Ascending aorta (tissue), 2 donors: Measurements from ENCODE around the gene PLEKHF1. TPM values are rescaled to one million over a fixed set of nuclear protein-coding genes. Genes with fewer than 3 reads are reported as not detected.

Experiments
- DNase-seq, 2 donors: peaks; one replicate each; pipeline ENCODE4 v3.0.0-alpha.2; 2019; ENCODE audit warnings: low spot score in 2 of 2
- H3K27ac ChIP-seq, 2 donors: fragments of 200-600 bp; sonication (generic); one replicate each; pipeline ENCODE4 v1.5.1; 2016 to 2017; ENCODE audit warnings: mild to moderate bottlenecking in 1 of 2
- H3K27me3 ChIP-seq: fragments of 200-600 bp; sonication (generic); one replicate; pipeline ENCODE4 v1.5.1; 2017
- H3K36me3 ChIP-seq, 2 donors: fragments of 200-600 bp; sonication (generic); one replicate each; pipeline ENCODE4 v1.5.1; 2016
- H3K4me1 ChIP-seq, 2 donors: fragments of 200-600 bp; sonication (generic); one replicate each; pipeline ENCODE4 v1.5.1; 2016 to 2017; ENCODE audit warnings: mild to moderate bottlenecking in 1 of 2
- H3K4me3 ChIP-seq, 2 donors: fragments of 200-600 bp; sonication (generic); one replicate each; pipeline ENCODE4 v1.5.1; 2016 to 2017; ENCODE audit warnings: mild to moderate bottlenecking in 1 of 2
- H3K9me3 ChIP-seq, 2 donors: fragments of 200-600 bp; sonication (generic); one replicate each; pipeline ENCODE4 v1.5.1; 2016
- intact Hi-C: fragments of 100-400 bp; cut with DNase I; formaldehyde crosslinking; loops from one replicate; pipeline ENCODE4 v1.15.1; 2023
- total RNA-seq: library from RNA; depleted of rRNA; stranded (reverse); fragments of >200 nt; gene quantifications from one replicate; pipeline ENCODE4 v1.1.0, GENCODE V29; 2016
- TF ChIP-seq, protein P1 (sequence below), 3 experiments: fragments of 200-600 bp in 2 of 3; fragments of 450-650 bp in 1 of 3; sonication (generic) in 2 of 3; IDR thresholded peaks; one replicate each; pipeline ENCODE4 v1.5.1; 2016 to 2019; ENCODE audit warnings: antibody characterized with exemption in 3 of 3, mild to moderate bottlenecking in 1 of 3, moderate library complexity in 1 of 3

Gene PLEKHF1, protein sequence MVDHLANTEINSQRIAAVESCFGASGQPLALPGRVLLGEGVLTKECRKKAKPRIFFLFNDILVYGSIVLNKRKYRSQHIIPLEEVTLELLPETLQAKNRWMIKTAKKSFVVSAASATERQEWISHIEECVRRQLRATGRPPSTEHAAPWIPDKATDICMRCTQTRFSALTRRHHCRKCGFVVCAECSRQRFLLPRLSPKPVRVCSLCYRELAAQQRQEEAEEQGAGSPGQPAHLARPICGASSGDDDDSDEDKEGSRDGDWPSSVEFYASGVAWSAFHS
- 68.3 TPM for total RNA-seq

DNA sequence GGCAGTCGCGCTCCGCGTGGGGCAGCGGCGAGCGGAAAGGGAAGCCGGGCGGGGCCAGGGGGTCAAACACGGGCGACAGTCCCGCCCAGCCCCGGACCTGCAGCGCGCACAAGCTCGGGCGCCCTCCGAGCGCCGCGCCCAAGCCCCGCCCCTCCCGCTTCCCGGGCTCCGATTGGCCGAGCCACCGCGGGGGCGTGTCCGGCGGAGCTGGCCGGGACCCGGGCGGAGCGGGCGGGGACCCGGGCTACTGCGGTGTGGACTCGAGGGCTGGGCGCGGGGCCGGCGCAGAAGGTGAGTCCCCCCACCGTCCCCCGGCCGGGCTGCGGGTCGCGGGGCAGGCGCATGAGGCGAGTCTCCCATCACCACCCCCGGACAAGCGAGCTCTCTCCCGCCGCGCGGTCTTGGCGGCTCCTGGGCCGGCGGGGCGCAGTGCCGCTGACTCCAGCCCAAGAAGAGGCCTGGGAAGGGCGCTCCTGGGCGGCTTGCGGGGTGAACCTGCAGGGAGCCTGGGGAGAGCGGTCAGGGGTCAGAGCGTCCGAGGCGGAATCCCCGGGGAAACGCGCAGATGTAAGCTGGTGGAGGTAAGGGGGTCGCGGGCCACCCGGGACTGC is at the start of gene PLEKHF1:
PLEKHF1 (plus strand) TSS at position 247 of the 611 bp plus-strand sequence. CDS start 8,379 bp downstream, outside the sequence.
- intact Hi-C loops: loop anchor here (1.0 to 2.0 kb wide), 2 partner anchors 59 to 277 kb away; partner anchors contain the start of genes POP4 and URI1
- Histone ChIP-seq H3K36me3 (no peaks in the 10 kb centered on the region), H3K4me3 (peak within 1 kb of the TSS; percentile 75 to 93), H3K9me3 (no peaks in the 10 kb centered on the region), H3K27ac (peak within 1 kb of the TSS; percentile 99), H3K27me3 (no peaks in the 10 kb centered on the region), H3K4me1 (peaks cover 39 to 64% of the 10 kb centered on the region in 2 donors)
- DNase-seq: peak; percentile 72 to 95
- TF ChIP-seq, protein P1, sequence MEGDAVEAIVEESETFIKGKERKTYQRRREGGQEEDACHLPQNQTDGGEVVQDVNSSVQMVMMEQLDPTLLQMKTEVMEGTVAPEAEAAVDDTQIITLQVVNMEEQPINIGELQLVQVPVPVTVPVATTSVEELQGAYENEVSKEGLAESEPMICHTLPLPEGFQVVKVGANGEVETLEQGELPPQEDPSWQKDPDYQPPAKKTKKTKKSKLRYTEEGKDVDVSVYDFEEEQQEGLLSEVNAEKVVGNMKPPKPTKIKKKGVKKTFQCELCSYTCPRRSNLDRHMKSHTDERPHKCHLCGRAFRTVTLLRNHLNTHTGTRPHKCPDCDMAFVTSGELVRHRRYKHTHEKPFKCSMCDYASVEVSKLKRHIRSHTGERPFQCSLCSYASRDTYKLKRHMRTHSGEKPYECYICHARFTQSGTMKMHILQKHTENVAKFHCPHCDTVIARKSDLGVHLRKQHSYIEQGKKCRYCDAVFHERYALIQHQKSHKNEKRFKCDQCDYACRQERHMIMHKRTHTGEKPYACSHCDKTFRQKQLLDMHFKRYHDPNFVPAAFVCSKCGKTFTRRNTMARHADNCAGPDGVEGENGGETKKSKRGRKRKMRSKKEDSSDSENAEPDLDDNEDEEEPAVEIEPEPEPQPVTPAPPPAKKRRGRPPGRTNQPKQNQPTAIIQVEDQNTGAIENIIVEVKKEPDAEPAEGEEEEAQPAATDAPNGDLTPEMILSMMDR (IDR thresholded peaks at IDR 0.05): no peak

DNA sequence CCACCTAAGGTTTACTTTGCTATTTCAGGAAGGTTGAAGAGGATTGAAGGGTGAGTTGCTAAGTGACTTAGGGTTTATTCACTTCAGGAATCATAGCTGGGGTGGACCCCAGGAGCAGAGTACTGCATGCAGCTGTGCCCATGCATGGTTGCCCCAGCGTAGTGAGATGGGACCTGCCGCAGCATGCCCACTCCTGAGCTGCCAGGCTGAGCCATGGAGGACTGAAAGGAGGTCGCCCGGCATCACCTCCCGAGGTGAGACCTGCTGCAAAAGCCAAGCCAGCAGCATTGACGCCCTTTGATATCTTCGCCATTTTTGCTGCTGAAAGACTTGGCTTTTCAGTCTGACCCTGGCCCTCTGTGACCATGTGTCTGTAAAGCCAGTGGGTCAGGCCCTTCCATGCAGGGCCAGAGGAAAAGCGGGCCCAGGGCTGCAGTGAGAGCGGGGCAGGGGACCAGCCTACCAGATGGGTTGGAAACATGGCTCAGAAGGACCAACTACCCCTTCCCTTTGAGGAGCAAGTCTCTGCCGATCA is 49.3 kb upstream of the PLEKHF1 start:
- TF ChIP-seq, protein P1 (IDR thresholded peaks at IDR 0.05): no peak
- H3K9me3 ChIP-seq: no peaks in the 10 kb centered on the region
- peaks cover 48 to 61% of the 10 kb centered on the region in 2 donors for H3K36me3 ChIP-seq
- no peak overlapping the region for H3K27ac ChIP-seq
- H3K27me3 ChIP-seq: no peaks in the 10 kb centered on the region
- intact Hi-C loops: loop anchor here (10.0 kb wide), 1 partner anchor 259 kb away; no protein-coding TSS in a partner anchor
- H3K4me3 ChIP-seq: no peak overlapping the region
- DNase-seq: no peak
- no peaks in the 10 kb centered on the region for H3K4me1 ChIP-seq

DNA sequence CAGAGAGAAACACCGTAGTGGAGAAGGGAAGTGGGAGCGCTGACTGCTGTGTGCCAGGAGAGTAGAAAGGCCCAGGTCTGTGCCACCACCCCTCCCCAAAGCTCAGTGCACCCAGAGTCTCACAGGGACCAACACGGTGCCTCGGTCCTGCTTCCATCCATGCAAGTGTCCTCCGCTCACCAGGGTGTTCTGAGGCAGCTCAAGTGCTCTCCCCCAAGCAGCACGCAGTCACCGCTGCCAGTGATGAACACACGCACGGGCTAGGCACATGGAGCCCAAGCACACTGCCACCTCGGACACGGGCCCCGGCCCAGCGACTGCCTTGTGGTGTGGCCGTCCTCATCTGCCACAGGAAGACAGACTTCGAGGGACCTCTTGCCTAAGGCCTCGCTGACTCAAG is 48.7 kb upstream of the PLEKHF1 start:
- Histone ChIP-seq H3K9me3 (no peaks in the 10 kb centered on the region), H3K36me3 (peaks cover 44 to 55% of the 10 kb centered on the region in 2 donors), H3K27me3 (no peaks in the 10 kb centered on the region), H3K27ac (no peak overlapping the region), H3K4me3 (no peak overlapping the region), H3K4me1 (no peaks in the 10 kb centered on the region)
- DNase-seq: no peak
- intact Hi-C loops: loop anchor here (10.0 kb wide), 1 partner anchor 258 kb away; no protein-coding TSS in a partner anchor
- TF ChIP-seq, protein P1 (IDR thresholded peaks at IDR 0.05): no peak

DNA sequence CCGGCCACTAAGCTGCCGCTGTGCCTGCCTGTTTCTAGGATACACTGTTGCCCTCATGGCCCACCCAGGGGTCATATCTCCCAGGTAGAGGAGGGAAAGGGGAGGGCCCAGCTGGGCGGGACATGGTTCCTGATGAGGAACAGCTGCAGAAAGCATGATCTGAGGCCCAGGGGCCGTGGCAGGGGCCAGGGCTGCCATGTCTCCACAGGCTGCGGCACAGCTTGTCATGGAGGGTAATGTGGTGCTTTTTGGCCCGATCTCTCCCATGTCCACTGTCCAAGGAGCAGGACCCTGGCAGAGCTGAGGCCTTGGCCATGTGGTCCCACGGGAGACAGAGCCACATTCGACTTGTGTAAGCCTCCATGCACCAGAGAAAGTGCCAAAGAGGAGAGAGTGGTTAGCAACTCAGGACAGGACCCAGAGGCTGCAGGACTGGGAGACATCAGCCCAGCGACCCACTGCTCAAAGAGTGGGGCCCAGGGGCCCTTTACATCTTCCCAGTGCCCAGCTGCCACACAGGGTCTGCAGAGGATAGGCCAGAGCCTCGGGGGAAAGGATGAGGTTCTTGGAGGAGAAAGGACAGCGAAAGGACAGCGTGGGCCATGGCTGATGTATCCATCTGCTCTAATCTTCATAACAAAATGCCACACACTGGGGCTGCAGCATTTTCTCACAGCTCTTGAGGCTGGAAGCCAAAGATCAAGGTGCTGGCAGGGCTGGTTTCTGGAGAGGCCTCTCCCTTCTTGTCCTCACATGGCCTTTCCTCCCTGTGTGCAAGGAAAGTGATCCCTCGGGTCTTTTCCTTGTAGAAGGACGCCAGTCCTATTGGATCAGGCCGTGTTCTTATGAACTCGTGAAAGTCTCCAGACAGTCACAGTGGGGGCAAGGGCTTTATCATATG is 47.6 kb upstream of the PLEKHF1 start:
- no peak overlapping the region for H3K27ac ChIP-seq
- peaks cover 34 to 45% of the 10 kb centered on the region in 2 donors for H3K36me3 ChIP-seq
- H3K4me3 ChIP-seq: no peak overlapping the region
- TF ChIP-seq, protein P1 (IDR thresholded peaks at IDR 0.05): no peak
- intact Hi-C loops: loop anchor here (10.0 kb wide), 1 partner anchor 257 kb away; no protein-coding TSS in a partner anchor
- no peaks in the 10 kb centered on the region for H3K27me3 ChIP-seq
- no peaks in the 10 kb centered on the region for H3K4me1 ChIP-seq
- no peaks in the 10 kb centered on the region for H3K9me3 ChIP-seq
- no peak for DNase-seq

DNA sequence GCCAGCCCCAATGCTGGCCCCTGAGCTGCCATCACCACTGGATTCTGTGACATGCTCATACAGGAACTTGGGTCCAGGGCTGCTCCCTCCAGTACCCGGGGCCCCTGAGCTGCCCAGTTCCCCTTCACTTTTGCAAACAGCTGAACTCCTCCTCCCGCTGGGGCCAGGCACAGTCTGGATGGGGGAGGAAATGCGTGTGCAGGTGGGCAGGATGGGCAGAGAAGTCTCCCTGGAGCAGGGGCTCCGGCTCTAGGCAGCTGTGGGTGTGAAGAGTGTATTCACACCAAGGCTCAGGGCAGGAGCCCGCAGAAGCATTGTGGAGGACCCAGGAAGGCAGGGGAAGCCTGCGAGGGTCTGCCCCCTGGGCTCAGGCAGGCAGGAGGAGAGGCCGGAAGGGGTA is 46.8 kb upstream of the PLEKHF1 start:
- Histone ChIP-seq H3K36me3 (peaks cover 25 to 36% of the 10 kb centered on the region in 2 donors), H3K4me1 (no peaks in the 10 kb centered on the region), H3K4me3 (no peak overlapping the region), H3K9me3 (no peaks in the 10 kb centered on the region), H3K27me3 (no peaks in the 10 kb centered on the region), H3K27ac (no peak overlapping the region)
- intact Hi-C loops: loop anchor here (10.0 kb wide), 1 partner anchor 256 kb away; no protein-coding TSS in a partner anchor
- DNase-seq: no peak
- TF ChIP-seq, protein P1 (IDR thresholded peaks at IDR 0.05): no peak
